Liver (tissue), 9 donors: ENCODE measurements around the gene RPS6KA2. TPM values are rescaled to one million over a fixed set of nuclear protein-coding genes. Genes with fewer than 3 reads are reported as not detected.

Experiments used
- DNase-seq: peaks from one replicate; pipeline ENCODE4 v3.0.0-alpha.2; 2017; ENCODE audit warnings: low spot score
- H3K27ac ChIP-seq, 2 donors: one replicate each; pipeline ENCODE4 v1.7.0; 2013; ENCODE audit warnings: inconsistent platforms in 2 of 2, low read length in 2 of 2, control low read depth in 1 of 2, low read depth in 1 of 2, mild to moderate bottlenecking in 1 of 2
- H3K27me3 ChIP-seq, 4 donors: one replicate each; pipeline versions ENCODE4 v1.6.1 to v1.7.0; 2013; ENCODE audit warnings: low read length in 3 of 4, inconsistent platforms in 1 of 4, mild to moderate bottlenecking in 1 of 4, moderate library complexity in 1 of 4; ENCODE audit not compliant: control insufficient read depth in 4 of 4, insufficient read depth in 4 of 4
- H3K36me3 ChIP-seq, 4 donors: one replicate each; pipeline versions ENCODE4 v1.6.1 to v1.7.0; 2013; ENCODE audit warnings: low read length in 3 of 4, mild to moderate bottlenecking in 3 of 4, low read depth in 1 of 4, moderate library complexity in 1 of 4; ENCODE audit not compliant: control insufficient read depth in 4 of 4, insufficient read depth in 3 of 4
- H3K4me1 ChIP-seq, 4 donors: one replicate each; pipeline versions ENCODE4 v1.6.1 to v1.7.0; 2013; ENCODE audit warnings: low read length in 3 of 4, mild to moderate bottlenecking in 3 of 4, moderate library complexity in 1 of 4; ENCODE audit not compliant: control insufficient read depth in 4 of 4, insufficient read depth in 4 of 4
- H3K4me3 ChIP-seq, 3 donors: one replicate each; pipeline versions ENCODE4 v1.6.1 to v1.7.0; 2013; ENCODE audit warnings: low read length in 3 of 3, control low read depth in 1 of 3, low read depth in 1 of 3, mild to moderate bottlenecking in 1 of 3
- H3K9ac ChIP-seq, 2 donors: one replicate each; pipeline ENCODE4 v1.7.0; 2013; ENCODE audit warnings: low read length in 2 of 2, mild to moderate bottlenecking in 2 of 2, moderate library complexity in 2 of 2, control low read depth in 1 of 2, low read depth in 1 of 2
- H3K9me3 ChIP-seq, 4 donors: one replicate each; pipeline versions ENCODE4 v1.6.1 to v1.7.0; 2013; ENCODE audit warnings: low read length in 3 of 4; ENCODE audit not compliant: control insufficient read depth in 4 of 4
- EGR1 ChIP-seq, 2 donors: IDR thresholded peaks; 2 replicates each; pipeline ENCODE4 v1.6.1; 2016 to 2018; ENCODE audit warnings: antibody characterized with exemption in 2 of 2, low read depth in 2 of 2
- FOXA1 ChIP-seq: IDR thresholded peaks from 2 replicates; pipeline ENCODE4 v1.6.1; 2016; ENCODE audit warnings: antibody characterized with exemption
- FOXA2 ChIP-seq: IDR thresholded peaks from 2 replicates; pipeline ENCODE4 v1.6.1; 2016; ENCODE audit warnings: antibody characterized with exemption
- GABPA ChIP-seq, 2 donors: IDR thresholded peaks in 1 of 2; conservative IDR thresholded peaks in 1 of 2; 2 replicates each; pipeline ENCODE4 v1.6.1; 2016; ENCODE audit warnings: antibody characterized with exemption in 2 of 2, mild to moderate bottlenecking in 1 of 2, moderate library complexity in 1 of 2
- HNF4A ChIP-seq, 2 donors: conservative IDR thresholded peaks; 2 replicates each; pipeline ENCODE4 v1.6.1; 2016; ENCODE audit warnings: antibody characterized with exemption in 2 of 2, mild to moderate bottlenecking in 2 of 2
- HNF4G ChIP-seq: IDR thresholded peaks from 2 replicates; pipeline ENCODE4 v1.6.1; 2016; ENCODE audit warnings: antibody characterized with exemption
- JUND ChIP-seq, 2 donors: IDR thresholded peaks; 2 replicates each; pipeline ENCODE4 v1.6.1; 2016; ENCODE audit warnings: antibody characterized with exemption in 2 of 2
- NR2F2 ChIP-seq: IDR thresholded peaks from 2 replicates; pipeline ENCODE4 v1.6.1; 2016; ENCODE audit warnings: antibody characterized with exemption
- RAD21 ChIP-seq, 2 donors: IDR thresholded peaks; 2 replicates each; pipeline ENCODE4 v1.6.1; 2016; ENCODE audit warnings: antibody characterized with exemption in 2 of 2, mild to moderate bottlenecking in 2 of 2
- SP1 ChIP-seq: IDR thresholded peaks from 2 replicates; pipeline ENCODE4 v1.6.1; 2018; ENCODE audit warnings: antibody characterized with exemption, mild to moderate bottlenecking
- YY1 ChIP-seq: IDR thresholded peaks from 2 replicates; pipeline ENCODE4 v1.6.1; 2016; ENCODE audit warnings: antibody characterized with exemption, mild to moderate bottlenecking
- WGBS: extraction: QIAGEN DNeasy Blood & Tissue Kit; methylation state at CpG from one replicate; pipeline ENCODE4 v1.1.7; 2013; 5-methylcytosine and 5-hydroxymethylcytosine counted together
- polyA plus RNA-seq, 2 donors: library from polyadenylated mRNA; stranded (reverse) in 1 of 2; unstranded in 1 of 2; fragments of 200-250 nt in 1 of 2; fragments of >200 nt in 1 of 2; fragmentation: Nextera tagmentation in 1 of 2; extraction: Ambion mirVana in 1 of 2; gene quantifications; one replicate each; pipeline versions ENCODE4 v1.2.1 to v1.2.3, GENCODE V29; 2013 to 2015
- total RNA-seq, 2 donors: library from RNA; depleted of rRNA; stranded (reverse); fragments of >200 nt; gene quantifications; one replicate each; pipeline ENCODE4 v1.2.3, GENCODE V29; 2014
- TF ChIP-seq, protein P1 (sequence below): IDR thresholded peaks from 2 replicates; pipeline ENCODE4 v1.6.1; 2016; ENCODE audit warnings: antibody characterized with exemption, mild to moderate bottlenecking
- TF ChIP-seq, protein P2 (sequence below): IDR thresholded peaks from 2 replicates; pipeline ENCODE4 v1.6.1; 2016; ENCODE audit warnings: antibody characterized with exemption
- TF ChIP-seq, protein P3 (sequence below): IDR thresholded peaks from 2 replicates; pipeline ENCODE4 v1.6.1; 2016; ENCODE audit warnings: antibody characterized with exemption
- TF ChIP-seq, protein P4 (sequence below): IDR thresholded peaks from 2 replicates; pipeline ENCODE4 v1.6.1; 2016; ENCODE audit warnings: antibody characterized with exemption
- TF ChIP-seq, protein P5 (sequence below): fragments of 150-350 bp; IDR thresholded peaks from 2 replicates; pipeline ENCODE4 v1.5.1; 2017; ENCODE audit warnings: improper control_type of control experiment, low read depth, low read length; ENCODE audit not compliant: missing input control
- donor health status: healthy.
- donor health status: healthy.
- donor health status: healthy.
- donor health status: healthy.
- donor health status: healthy.

The RPS6KA2 gene
- total and polyA plus RNA-seq, 4 donors: 2.5 to 9.0 (median 5.0) TPM

DNA sequence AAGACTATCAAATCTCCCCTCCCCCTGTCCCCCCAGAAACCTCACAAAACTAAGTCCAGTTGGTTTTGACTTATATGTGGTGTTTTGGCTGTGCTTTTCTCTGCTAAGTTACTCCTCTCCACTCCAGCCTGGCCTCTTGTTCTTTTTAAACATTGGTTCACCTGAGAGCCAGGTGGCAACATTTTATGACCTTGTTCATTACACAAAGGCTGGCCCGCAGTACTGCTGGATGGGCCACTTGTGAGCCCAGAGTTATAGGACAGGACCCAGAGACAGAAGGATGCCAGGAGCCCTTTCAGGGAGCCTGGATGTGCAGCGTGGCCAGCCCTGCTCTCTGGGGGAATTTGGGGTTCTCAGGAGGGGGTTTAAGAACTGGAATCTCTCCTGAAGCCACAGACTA is 130.6 kb downstream of the RPS6KA2 start:
- Histone ChIP-seq H3K9ac (no peak overlapping the region), H3K4me1 (no peaks in the 10 kb centered on the region), H3K36me3 (peaks cover 0 to 9% (median 2%) of the 10 kb centered on the region in 4 donors), H3K4me3 (no peak overlapping the region), H3K27me3 (no peaks in the 10 kb centered on the region), H3K27ac (no peak overlapping the region), H3K9me3 (no peaks in the 10 kb centered on the region)
- WGBS: 88% methylated on average over 2 of the region's 2 CpGs
- TF ChIP-seq RAD21 (IDR thresholded peaks at IDR 0.05) (no peak), EGR1 (IDR thresholded peaks at IDR 0.05; ENCODE audit: low read depth in 2 of 2) (no peak), FOXA1 (no peak), HNF4A (conservative IDR thresholded peaks at IDR 0.05) (no peak), HNF4G (no peak), FOXA2 (no peak), NR2F2 (no peak), YY1 (no peak), GABPA (IDR thresholded peaks at IDR 0.05 in 1 of 2, conservative IDR thresholded peaks at IDR 0.05 in 1 of 2) (no peak), JUND (IDR thresholded peaks at IDR 0.05) (no peak), SP1 (no peak)
- TF ChIP-seq, protein P1, sequence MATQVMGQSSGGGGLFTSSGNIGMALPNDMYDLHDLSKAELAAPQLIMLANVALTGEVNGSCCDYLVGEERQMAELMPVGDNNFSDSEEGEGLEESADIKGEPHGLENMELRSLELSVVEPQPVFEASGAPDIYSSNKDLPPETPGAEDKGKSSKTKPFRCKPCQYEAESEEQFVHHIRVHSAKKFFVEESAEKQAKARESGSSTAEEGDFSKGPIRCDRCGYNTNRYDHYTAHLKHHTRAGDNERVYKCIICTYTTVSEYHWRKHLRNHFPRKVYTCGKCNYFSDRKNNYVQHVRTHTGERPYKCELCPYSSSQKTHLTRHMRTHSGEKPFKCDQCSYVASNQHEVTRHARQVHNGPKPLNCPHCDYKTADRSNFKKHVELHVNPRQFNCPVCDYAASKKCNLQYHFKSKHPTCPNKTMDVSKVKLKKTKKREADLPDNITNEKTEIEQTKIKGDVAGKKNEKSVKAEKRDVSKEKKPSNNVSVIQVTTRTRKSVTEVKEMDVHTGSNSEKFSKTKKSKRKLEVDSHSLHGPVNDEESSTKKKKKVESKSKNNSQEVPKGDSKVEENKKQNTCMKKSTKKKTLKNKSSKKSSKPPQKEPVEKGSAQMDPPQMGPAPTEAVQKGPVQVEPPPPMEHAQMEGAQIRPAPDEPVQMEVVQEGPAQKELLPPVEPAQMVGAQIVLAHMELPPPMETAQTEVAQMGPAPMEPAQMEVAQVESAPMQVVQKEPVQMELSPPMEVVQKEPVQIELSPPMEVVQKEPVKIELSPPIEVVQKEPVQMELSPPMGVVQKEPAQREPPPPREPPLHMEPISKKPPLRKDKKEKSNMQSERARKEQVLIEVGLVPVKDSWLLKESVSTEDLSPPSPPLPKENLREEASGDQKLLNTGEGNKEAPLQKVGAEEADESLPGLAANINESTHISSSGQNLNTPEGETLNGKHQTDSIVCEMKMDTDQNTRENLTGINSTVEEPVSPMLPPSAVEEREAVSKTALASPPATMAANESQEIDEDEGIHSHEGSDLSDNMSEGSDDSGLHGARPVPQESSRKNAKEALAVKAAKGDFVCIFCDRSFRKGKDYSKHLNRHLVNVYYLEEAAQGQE: no peak
- TF ChIP-seq, protein P2, sequence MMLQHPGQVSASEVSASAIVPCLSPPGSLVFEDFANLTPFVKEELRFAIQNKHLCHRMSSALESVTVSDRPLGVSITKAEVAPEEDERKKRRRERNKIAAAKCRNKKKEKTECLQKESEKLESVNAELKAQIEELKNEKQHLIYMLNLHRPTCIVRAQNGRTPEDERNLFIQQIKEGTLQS: no peak
- TF ChIP-seq, protein P3, sequence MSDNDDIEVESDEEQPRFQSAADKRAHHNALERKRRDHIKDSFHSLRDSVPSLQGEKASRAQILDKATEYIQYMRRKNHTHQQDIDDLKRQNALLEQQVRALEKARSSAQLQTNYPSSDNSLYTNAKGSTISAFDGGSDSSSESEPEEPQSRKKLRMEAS: no peak
- TF ChIP-seq, protein P4, sequence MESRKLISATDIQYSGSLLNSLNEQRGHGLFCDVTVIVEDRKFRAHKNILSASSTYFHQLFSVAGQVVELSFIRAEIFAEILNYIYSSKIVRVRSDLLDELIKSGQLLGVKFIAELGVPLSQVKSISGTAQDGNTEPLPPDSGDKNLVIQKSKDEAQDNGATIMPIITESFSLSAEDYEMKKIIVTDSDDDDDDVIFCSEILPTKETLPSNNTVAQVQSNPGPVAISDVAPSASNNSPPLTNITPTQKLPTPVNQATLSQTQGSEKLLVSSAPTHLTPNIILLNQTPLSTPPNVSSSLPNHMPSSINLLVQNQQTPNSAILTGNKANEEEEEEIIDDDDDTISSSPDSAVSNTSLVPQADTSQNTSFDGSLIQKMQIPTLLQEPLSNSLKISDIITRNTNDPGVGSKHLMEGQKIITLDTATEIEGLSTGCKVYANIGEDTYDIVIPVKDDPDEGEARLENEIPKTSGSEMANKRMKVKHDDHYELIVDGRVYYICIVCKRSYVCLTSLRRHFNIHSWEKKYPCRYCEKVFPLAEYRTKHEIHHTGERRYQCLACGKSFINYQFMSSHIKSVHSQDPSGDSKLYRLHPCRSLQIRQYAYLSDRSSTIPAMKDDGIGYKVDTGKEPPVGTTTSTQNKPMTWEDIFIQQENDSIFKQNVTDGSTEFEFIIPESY: no peak
- TF ChIP-seq, protein P5, sequence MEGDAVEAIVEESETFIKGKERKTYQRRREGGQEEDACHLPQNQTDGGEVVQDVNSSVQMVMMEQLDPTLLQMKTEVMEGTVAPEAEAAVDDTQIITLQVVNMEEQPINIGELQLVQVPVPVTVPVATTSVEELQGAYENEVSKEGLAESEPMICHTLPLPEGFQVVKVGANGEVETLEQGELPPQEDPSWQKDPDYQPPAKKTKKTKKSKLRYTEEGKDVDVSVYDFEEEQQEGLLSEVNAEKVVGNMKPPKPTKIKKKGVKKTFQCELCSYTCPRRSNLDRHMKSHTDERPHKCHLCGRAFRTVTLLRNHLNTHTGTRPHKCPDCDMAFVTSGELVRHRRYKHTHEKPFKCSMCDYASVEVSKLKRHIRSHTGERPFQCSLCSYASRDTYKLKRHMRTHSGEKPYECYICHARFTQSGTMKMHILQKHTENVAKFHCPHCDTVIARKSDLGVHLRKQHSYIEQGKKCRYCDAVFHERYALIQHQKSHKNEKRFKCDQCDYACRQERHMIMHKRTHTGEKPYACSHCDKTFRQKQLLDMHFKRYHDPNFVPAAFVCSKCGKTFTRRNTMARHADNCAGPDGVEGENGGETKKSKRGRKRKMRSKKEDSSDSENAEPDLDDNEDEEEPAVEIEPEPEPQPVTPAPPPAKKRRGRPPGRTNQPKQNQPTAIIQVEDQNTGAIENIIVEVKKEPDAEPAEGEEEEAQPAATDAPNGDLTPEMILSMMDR: no peak
- DNase-seq: no peak
